AG09319 (cell line): ENCODE results near the gene CDA.

ENCODE experiments used
- DNase-seq: peaks from one replicate; pipeline ENCODE4 v3.0.0-alpha.2; 2010; ENCODE audit warnings: low read depth; ENCODE audit errors: extremely low read depth
- CTCF ChIP-seq: IDR thresholded peaks from 2 replicates; pipeline ENCODE4 v1.5.1; 2011; ENCODE audit warnings: low read depth, mild to moderate bottlenecking, inconsistent platforms, low read length, moderate library complexity

Gene CDA

GRCh38 chr1:20654104-20654690 is 65.3 kb downstream of the CDA start:
- no peak for DNase-seq

GRCh38 chr1:20657024-20657423 is 68.1 kb downstream of the CDA start:
- TF ChIP-seq CTCF, result no peak
- DNase-seq, result no peak

More at GRCh38 chr1:20654104-20654690, 65.3 kb downstream of the CDA start:
- no peak for TF ChIP-seq CTCF

- DNase-seq, result no peak
These were observed 69.4 kb downstream of the CDA start for GRCh38 chr1:20658166-20658915.

GRCh38 chr1:20660363-20660762 is 71.5 kb downstream of the CDA start:
- no peak for TF ChIP-seq CTCF
- DNase-seq, result no peak

More at GRCh38 chr1:20658166-20658915, 69.4 kb downstream of the CDA start:
- no peak for TF ChIP-seq CTCF

GRCh38 chr1:20660847-20661206 is 71.9 kb downstream of the CDA start:
- no peak for DNase-seq
- TF ChIP-seq CTCF, result no peak

GRCh38 chr1:20661207-20662109 is 72.6 kb downstream of the CDA start, which contains the start of gene DDOST:
DDOST (minus strand) TSS chr1:20661369; CDS start chr1:20661350, 19 bp downstream.
- peak; percentile 51 for TF ChIP-seq CTCF

GRCh38 chr1:20662110-20662475 is 73.2 kb downstream of the CDA start:
- no peak for TF ChIP-seq CTCF
- DNase-seq, result no peak

More at GRCh38 chr1:20661207-20662109, 72.6 kb downstream of the CDA start, which contains the start of gene DDOST:
- DNase-seq, result peak; percentile 91
